GM18873 (cell line): ENCODE measurements around the gene HOXC10.

Experiments
- ATAC-seq: cut with Tn5 transposase; IDR thresholded peaks from one replicate; pipeline ENCODE4 v1.9.1; 2021; ENCODE audit warnings: mild to moderate bottlenecking, moderate library complexity, moderate number of reproducible peaks; ENCODE audit not compliant: unreplicated experiment, low FRiP score

The HOXC10 gene

DNA sequence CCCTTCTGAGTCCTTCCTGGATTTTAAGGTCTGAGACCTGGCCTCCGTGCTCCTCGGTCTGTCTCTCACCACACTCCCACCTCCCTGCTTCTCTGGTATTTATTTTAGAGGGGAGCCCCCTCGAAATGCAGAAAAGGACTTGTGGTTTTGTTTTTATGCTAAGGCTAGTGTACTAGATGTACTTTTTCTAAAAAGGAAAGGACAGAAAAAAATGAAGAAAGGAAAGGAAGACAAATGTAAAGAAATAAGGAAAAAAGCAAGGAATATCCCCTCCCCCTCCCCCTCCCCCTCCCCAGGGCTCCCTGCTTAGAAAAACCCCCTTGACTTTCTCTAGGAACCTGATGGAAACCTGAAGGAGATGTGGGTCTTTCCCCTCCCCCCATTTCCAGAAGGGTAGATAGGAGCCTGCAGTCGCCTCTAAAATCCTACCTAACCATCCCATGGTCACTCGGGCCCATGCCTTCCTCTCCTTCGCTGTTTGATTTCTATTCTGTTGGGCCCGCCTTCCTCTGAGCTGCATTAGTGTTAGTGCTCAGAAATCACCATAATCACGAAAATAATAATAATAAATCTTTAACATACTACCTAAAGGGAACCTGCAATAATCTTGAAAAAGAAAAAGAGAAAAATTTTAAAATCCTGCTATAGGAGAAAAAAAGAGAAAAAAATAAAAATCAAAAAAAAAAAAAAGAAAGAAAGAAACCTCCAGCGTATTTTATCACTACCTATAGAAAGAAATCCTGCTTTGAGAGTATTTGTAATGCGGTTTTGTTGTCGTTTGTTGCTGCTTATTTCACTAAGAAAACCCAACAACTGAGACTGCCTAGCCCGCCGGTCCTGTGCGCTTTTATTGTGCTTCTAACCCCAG, 27.0 kb downstream of the HOXC10 start:
- no peak for ATAC-seq

DNA sequence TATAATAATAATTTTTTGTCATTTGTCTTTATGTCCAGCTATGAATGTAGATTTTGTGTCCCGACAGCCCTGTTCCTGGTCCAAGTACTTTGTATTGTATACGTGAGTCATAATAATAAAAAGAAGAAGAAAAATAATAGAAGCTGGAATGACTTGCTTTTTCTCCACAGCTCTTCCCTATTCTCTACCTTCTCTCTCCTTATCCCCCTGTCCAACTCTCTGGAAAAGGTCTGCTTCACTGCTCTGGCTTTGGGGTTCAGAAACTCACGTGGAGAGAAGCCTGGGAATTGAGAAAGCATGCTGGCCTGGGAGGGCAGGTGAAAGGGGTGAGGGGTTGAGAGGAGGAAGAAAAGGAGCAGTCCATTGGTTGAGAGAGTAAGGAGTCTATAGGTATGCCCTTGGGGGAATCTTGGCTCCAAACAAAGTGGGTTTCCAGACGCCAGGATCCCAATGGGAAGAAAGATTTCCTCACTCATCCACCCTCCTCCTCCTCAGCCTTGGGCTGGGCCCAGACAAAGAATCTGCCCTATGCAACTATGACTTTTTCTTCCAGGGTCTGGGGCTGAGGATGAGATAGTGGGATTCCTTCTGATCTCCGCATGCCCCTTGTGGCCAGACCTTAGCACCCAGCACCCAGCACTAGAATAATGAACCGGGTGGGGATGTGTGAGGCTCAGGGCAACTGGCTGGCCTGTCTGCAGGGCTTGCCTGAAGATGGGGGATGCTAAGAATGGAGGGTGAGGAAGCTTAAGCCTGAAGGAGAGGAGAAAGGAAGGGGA, 27.9 kb downstream of the HOXC10 start:
- no peak for ATAC-seq

DNA sequence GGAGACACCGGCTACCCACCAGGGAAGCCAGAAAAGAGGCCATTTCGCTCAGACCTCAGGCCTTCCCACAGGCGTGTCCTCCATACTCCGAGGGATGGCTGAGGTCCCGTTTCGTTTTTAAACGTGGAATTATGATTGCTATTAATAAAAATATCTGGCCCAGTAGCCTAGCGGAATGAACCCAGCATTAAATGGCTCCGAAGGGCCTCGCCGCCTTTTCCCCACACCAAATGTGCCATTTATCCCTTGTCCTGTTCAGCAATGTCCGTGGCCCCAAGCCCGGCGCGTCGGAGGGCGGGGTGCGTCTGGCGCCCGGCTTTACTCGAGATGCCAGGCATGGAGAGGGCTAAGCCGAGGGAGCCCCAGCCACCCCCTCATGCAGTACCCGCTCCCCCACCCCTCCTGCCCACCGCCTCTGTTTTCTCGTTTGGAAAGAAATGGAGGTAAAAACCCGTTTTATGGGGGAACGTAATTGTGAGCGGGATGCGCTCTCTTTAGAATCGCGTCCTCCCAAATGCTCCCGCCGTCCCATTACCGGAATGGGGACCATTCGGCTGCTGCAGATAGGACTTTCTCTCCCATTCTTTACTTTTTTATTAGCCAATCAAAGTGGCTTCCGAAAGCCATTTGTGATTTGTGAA, 29.6 kb downstream of the HOXC10 start:
- no peak for ATAC-seq

DNA sequence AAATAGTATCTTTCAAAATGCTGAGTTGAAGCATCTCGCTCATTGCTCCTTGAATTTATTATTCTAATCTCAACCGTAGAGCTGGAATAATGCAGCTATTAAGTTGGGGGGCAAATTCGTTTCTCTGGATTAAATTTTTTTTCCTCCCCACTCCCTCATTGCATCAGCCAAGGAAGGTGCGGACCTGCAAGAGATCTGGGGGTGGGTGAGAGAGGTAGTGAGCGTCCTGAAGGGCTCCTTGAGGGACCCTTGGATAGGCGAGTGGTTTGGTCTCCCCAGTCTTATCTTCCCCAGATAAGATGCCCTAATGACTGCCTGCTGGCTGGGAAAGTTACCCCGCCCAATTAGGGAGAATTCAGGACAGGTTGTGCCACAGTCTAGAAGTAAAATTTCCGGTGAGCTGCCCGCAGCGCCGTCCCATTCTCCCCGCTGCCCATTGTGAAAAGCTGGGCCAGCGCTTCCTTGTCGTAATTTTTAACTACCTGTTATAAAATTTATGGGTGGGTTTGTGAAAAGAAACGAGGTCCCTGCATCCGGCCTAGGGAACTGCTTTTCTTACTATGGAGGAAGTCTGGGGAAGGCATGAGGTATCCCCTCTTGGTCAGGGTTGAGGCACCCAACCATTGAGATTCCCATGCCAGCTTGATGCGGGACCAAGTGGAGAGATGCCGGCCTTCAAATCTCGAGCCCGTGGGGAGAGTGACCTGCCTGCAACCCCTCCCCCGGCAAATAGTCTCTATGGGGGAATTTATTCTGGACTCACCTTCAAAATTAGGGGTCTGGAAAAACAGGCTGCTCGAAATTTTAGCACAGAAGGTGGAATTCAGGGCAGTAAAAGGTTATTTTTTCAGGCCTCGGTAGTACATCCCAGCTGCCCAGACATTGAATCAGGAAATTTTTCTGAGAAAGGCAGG, 30.3 kb downstream of the HOXC10 start:
- no peak for ATAC-seq

DNA sequence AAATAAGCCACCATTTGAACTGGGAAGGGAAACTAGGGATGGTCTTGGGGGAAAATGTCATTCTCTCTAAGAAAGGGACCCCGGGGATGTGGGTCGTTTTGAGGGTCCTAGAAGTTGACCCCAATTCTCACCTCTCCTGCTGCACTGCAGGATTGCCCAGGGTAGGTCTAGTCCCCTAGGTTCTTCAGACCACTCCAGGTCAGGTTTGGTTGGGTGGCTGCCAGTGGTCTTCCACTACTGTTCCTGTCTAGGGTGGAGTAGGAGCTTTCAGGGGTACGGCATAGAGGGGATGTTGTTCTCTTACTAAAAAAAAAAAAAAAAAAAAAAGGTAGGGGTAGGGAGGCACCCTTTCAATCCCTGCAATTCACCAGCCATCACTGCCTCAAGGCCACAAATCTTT, 31.1 kb downstream of the HOXC10 start:
- ATAC-seq = no peak

DNA sequence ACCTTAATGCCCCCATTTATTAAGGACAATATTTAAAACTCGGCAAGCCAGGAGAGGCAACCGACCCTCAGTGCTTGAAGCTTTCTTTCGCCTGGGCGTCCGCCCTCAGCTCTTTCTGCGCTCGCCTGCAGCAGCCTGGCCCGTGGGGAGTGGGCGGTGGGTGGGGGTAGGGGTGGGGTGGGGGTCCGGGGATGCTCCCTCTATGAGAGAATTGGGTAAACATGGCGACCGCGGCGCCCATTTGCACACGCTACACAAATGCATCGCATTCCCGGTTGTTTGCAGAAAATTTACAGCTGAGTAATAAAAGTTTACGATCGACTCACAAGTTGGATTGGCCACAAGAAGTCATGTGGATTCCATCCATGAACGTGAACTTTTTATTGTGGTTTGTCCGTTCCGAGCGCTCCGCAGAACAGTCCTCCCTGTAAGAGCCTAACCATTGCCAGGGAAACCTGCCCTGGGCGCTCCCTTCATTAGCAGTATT, 31.6 kb downstream of the HOXC10 start:
- no peak for ATAC-seq

DNA sequence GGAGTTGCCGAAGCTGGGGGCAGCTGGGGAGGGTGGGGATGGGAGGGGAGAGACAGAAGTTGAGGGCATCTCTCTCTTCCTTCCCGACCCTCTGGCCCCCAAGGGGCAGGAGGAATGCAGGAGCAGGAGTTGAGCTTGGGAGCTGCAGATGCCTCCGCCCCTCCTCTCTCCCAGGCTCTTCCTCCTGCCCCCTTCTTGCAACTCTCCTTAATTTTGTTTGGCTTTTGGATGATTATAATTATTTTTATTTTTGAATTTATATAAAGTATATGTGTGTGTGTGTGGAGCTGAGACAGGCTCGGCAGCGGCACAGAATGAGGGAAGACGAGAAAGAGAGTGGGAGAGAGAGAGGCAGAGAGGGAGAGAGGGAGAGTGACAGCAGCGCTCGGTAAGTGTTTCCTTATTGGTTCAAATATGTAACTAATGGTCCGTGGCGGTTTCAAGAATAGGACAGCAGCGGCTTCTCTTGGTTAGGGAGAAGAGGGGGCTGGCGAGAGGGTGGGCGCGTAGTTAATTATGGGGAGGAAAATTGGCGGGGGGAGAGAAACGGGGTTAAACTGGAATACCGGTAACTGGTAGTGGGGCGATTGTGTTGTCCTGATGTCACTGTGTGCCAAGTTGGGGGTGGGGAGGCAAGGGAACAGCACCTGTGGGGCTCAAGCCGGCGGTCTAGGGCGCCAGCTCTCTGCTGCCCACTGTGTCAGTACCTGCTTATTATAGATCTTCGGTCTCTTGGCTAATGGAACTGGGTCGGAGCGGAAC, 32.3 kb downstream of the HOXC10 start:
- ATAC-seq = no peak

DNA sequence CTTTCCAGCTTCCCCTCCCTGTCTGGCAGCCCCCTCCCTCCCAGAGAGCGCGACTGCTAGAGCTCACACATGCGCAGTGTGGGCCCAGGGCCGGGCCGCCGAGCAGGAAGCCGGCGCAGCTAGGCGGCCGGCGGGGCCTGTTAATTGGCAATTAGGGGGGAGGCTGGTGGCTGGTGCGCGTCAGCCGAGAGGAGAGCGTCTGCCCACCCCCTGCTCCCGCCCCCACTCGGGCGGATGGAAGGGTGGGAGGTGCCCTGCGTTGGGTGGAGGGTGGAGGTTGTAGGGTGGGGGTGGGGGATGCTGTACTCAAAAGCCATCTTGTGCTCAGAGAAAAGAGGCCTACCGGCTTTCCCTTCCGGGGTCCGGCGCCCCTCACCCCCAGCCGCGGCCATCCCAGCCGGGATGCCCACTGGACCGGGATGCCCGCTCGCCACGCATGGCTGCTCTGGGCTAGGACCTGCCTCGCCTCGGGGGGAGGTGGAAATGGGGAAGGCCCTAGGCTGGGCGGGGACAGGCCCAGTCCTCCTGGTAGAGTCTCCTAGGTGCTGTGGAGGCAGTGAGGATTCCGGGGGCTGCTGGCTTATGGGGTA, 33.0 kb downstream of the HOXC10 start:
- no peak for ATAC-seq

DNA sequence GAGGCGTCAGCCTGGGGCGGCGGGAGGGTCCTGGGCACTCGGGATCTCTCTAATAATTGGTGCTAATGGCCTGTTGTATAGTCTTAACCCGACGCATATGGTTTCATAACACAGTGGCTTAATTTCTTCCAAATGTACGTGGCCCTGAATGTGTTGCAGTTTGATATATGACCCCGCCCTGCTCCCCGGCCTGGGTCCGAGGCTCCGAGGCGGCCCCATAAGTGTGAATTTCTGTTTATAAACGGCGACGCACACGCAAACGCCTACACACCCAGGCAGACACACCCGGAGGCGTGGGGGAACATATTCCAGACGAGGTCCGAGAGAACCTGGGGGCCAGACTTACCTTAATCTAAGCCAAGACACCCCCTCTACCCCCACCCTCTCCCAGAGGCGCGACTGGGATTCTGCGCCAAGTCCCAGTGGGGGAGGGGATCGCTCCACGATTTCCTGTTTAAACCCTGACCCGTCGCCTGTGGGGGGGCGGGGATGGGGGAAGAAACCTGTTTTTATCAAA, 33.6 kb downstream of the HOXC10 start:
- ATAC-seq = no peak

DNA sequence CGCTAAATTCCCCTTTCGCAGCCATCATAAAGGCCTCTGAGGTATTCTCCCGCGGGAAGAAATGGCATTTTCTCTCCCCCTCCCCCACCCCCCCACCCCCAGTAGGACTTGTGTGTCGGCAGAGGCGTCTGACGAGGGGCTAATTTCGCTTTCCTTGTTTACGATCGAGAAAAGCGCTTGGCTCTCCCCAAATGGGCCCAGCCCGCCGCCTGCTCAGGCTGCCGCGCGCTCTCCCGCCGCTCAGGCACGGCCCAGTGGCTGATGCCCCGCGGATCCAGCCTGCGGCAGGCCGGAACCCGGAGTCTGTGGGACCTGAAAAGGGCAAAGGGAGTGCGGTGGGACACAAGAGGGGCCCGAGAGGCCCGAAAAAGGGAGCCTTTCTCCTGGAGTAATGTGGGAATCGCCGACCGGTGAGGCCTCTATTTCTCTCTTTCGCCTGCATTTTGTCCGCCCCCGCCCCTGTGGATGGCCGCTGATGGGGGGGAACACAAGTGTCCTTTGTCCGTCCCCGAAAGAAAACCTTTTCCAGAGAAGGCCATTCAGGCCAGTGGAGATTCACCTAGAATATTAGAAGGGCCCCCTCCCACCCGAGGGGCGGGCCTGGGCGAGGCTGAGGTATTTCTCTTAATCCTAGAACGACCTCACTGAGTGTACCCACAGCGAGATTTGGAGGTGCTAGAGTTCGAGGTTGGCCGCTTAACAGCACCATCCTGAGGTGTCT, 34.3 kb downstream of the HOXC10 start:
- no peak for ATAC-seq

DNA sequence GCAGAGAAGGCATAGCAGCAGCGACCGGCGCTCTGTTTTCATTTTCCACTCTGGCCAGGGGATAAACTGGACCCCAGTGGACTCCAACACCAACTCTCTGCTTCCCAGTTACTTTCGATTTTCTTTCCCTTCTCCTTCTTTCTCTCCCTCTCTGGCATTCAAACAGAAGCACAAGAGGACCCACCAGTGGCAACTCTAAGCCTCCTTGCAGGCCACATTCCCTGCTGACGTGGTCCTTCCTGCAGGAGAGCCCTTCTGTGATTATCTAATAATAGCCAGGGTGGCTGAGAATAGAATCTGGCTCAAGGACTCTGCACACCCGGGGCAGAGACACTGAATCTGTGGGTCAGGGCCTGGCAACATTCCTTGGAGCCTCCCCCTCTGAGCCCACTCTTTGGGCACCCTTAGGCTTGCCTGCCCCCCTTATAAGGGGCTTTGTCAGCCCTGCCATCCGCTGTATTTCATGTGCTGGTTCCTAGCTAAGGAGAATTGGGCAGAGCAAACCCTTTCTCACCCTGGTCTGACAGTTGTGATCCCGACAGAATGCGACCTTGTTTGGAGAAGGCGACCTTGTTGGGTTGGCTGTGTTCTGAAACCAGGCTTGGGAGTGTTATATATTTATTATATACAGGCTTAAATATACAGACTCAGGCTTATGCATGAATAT, 35.1 kb downstream of the HOXC10 start:
- no peak for ATAC-seq

DNA sequence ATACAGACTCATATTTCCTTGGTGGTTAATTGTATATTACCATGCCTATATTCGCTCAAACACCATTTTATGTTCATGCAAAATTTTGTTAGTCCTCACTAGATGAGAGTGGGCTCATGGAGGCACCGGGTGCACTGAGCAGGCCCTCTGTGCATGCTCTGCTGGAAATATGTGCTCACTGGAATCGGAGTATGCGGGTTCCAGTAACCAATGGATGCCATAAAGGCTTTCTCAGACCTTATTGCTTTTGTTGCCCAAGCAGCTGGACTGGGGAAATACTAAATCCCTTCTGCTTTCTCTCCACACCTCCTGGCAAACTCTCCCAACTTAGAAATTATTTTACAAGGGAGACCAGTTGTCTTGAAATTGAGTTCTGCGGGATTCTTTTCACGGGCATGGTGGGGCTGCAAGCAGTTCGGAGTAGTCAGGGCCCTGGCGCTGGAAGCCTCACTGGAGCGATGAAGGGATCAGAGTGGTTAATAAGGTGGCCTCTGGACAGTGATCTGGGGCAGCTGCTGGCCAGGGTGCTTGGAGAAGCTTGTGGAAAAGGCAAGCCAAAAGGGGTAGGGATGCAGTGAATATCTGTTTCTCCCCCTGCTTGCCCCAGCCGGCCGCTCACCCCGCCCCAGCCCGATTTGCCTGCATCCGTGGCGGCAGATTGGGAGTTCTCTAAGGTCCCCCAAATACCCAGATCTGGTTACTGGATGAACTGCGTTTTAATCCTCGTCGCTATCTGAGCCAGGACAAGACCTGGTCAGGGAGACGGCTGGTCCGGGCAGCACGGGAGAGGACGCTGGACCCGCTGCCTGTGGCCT, 35.9 kb downstream of the HOXC10 start:
- no peak for ATAC-seq

DNA sequence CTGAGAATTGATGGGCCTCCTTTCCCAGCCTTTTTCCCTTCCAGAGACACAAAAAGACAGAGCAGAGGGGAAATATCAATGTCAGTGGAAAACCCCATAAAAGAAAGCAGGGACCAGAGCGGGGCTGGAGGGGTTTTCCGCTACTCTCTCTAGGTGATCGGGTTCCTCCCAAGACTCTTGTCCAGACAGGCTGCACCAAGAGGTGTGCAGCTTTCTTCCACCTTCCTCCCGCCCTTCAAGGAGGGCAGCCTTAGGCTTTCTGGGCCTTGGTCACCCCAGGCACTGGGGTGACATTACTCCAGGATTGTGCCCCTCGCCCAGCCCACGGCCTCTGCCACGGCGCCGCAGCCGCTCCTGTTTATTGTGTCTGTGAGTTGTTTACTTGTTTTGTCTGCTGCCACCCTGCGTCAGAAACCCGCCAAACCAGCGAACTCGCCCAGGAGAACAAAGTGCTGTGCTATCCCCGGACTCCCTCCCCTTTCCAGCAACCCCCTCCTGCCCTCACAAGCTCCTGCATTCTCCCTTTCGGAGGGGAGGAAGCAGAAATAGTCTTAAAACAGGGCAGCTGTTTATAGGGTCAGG, 36.6 kb downstream of the HOXC10 start:
- ATAC-seq = no peak

DNA sequence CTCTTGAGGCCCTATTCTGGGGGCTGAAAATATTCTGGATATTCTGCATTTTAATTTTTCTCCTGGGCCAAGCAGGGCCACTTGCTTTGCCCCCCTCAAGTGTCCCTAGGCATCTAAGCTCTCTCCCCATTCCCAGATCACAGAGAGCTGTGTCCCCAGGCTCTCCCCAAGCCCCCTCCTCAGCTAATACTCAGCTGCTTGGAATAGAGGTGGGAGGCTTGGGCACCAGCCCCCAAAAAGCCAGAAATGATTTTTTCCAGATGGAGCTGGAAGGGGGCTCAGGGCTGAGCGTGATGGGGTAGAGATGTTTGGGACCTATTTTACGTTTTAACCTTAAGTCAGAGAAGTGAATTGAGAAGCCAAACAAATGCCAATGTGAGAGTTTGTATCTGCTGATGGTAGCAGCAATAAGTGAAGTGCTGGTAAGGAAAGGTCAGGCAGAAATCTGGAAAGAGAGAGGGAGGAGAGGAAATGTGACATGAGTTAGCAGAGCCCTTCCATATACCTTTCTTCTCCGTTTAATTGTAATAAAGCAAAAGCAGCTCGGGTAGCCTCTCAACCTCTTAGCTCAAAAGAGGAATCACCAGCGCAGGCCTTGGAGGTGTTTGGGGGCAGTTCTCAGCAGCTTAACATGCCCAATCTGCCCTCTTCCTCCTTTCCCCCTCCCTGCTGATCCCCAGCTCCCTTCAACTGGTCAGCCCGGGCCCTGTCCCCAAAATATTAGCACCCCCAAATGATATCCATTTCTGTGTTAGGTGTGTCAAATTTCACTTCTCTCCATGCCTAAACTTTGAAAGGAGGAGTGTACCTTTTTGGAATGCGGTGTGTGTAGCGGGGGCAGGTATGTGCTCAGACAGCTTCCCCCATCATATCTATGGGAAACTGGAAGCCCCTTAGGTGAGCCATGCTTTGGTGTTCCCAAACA, 38.3 kb downstream of the HOXC10 start:
- ATAC-seq = no peak

DNA sequence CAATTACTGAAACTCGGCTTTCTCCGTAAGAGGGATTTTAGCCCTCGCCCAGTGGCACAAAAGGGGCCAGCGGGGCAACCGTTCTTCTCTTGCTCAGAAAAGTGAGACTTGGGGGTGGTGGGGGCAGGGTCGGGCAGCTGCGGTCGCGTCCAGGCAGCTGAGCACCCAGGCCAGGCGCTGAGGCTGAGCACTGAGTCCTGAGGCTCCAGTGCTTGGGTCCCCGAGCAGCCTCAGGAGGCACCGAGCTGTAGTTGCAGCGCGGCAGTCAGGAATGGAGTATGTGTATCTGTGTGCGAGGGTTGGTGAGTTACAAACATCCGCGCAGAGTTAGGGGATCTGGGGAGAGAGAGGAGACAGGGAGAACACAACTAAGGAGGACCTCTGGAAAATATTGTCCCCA, 39.2 kb downstream of the HOXC10 start:
- ATAC-seq = no peak
